ENCODE results near the gene MMUT. TPM values are rescaled to one million over a fixed set of nuclear protein-coding genes. Genes with fewer than 3 reads are reported as not detected.

The MMUT gene
- polyA plus RNA-seq, 1 experiment: 10.2 TPM

DNA sequence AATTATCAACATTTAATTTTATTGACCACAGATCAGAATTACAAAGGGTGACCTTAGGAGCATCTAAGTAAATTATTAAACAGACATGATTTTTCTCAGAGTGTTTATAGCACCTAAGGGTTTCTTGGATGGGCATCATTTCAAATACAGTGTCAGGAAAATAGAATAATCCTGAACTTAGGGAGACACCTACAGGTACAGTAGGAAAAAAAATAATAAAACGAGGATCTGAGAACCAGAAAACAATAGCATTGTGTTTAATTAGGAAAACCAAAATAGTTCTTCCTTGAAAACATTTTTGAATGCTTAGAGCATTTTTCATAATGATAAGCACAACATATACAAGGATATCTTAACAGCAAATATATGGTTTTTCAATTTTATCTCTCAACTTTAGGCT, 39.2 kb downstream of the MMUT start:
- ChIA-PET CTCF (no interaction called here), POLR2A (no interaction called here)
- H3K36me3 ChIP-seq (ENCODE audit: control insufficient read depth, insufficient read depth, low read length): no peaks in the 10 kb centered on the region
- no peak for DNase-seq (ENCODE audit: low read depth)
- H3K27me3 ChIP-seq (ENCODE audit: control insufficient read depth, insufficient read depth, low read length): no peaks in the 10 kb centered on the region
- 0 out of 2 replicates have a peak, but pooled peaks have one; percentile 13 for TF ChIP-seq CTCF (IDR thresholded peaks at IDR 0.05; ENCODE audit: insufficient read depth, low read depth, low read length)
- no peak overlapping the region for H3K4me3 ChIP-seq (ENCODE audit: low read depth, low read length)

- DNase-seq (ENCODE audit: low read depth): no peak
- TF ChIP-seq CTCF (IDR thresholded peaks at IDR 0.05; ENCODE audit: insufficient read depth, low read depth, low read length): no peak
- POLR2A ChIA-PET: no interaction called here
- Histone ChIP-seq H3K4me3 (ENCODE audit: low read depth, low read length) (no peak overlapping the region), H3K27me3 (ENCODE audit: control insufficient read depth, insufficient read depth, low read length) (no peaks in the 10 kb centered on the region), H3K36me3 (ENCODE audit: control insufficient read depth, insufficient read depth, low read length) (no peaks in the 10 kb centered on the region)
- CTCF ChIA-PET: no interaction called here
Measured at GRCh38 chr6:49416195-49416594, 46.9 kb downstream of the MMUT start.

DNA sequence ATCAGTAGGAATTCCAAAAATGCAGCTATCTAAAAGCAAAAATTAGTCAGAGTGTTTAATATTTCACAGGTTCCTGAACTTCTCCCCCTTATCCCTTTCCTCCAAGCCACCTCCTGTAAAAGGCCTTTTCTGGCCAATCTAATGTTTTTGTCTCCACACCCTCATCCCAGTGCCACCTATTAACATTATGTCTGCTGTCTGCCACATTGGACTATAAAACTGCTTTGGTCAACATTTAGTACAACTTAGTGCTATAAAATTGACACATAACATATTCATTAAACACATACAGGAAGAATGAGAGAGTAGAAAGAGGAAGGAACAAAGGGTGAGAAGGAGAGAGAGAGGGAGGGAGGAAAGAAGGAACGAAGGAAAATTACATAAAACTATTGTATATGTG, 47.7 kb downstream of the MMUT start:
- Histone ChIP-seq H3K36me3 (ENCODE audit: control insufficient read depth, insufficient read depth, low read length) (no peaks in the 10 kb centered on the region), H3K27me3 (ENCODE audit: control insufficient read depth, insufficient read depth, low read length) (no peaks in the 10 kb centered on the region), H3K4me3 (ENCODE audit: low read depth, low read length) (no peak overlapping the region)
- ChIA-PET POLR2A (no interaction called here), CTCF (no interaction called here)
- no peak for TF ChIP-seq CTCF (IDR thresholded peaks at IDR 0.05; ENCODE audit: insufficient read depth, low read depth, low read length)
- DNase-seq (ENCODE audit: low read depth): no peak

GRCh38 chr6:49410564-49410963, 52.5 kb downstream of the MMUT start:
- no peak for TF ChIP-seq CTCF (IDR thresholded peaks at IDR 0.05; ENCODE audit: insufficient read depth, low read depth, low read length)
- Histone ChIP-seq H3K36me3 (ENCODE audit: control insufficient read depth, insufficient read depth, low read length) (no peaks in the 10 kb centered on the region), H3K4me3 (ENCODE audit: low read depth, low read length) (no peak overlapping the region), H3K27me3 (ENCODE audit: control insufficient read depth, insufficient read depth, low read length) (no peaks in the 10 kb centered on the region)
- DNase-seq (ENCODE audit: low read depth): no peak
- POLR2A ChIA-PET: no interaction called here
- CTCF ChIA-PET: interaction anchor here (0.6 to 3.9 kb wide), 17 partner anchors 8 to 1781 kb away, joined by 3 to 36 read pairs (median 4); no protein-coding TSS in a partner anchor

DNA sequence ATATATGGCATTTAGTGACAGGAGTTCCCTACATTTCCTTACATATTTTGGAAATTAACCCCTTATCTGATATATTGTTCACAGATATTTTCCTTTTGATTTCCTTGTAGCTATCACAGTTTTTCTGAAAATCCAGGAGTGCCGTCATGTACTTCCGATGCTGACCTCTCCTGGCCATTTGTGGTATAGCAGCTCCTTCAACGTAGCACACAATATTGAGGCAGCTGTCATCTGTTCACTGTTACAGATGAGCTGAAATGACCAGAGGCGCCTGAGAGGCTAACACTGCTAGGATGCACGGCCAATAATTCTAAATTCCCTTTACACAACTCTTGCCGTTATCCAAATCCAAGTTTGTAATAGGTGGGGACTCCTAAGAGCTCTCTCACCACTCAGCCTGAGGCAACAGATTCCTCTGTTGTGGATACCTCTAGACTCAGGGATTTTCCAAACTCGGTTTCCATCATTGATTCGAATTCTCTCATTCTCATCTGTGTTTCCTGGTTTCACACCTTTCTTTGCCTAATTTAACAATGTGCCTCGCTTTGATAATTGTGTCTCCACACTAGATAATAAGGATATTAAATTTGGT, 53.0 kb downstream of the MMUT start:
- H3K36me3 ChIP-seq (ENCODE audit: control insufficient read depth, insufficient read depth, low read length): no peaks in the 10 kb centered on the region
- ChIA-PET POLR2A (no interaction called here), CTCF (interaction anchor here (0.6 to 3.9 kb wide), 19 partner anchors 8 to 1781 kb away, joined by 3 to 36 read pairs (median 4); no protein-coding TSS in a partner anchor)
- H3K27me3 ChIP-seq (ENCODE audit: control insufficient read depth, insufficient read depth, low read length): no peaks in the 10 kb centered on the region
- DNase-seq (ENCODE audit: low read depth): no peak
- TF ChIP-seq CTCF (IDR thresholded peaks at IDR 0.05; ENCODE audit: insufficient read depth, low read depth, low read length): peak; percentile 86
- H3K4me3 ChIP-seq (ENCODE audit: low read depth, low read length): no peak overlapping the region

Measured in BJ (cell line).